ENCODE results near the gene ABCC11.

Gene ABCC11

GRCh38 chr16:48162839-48163410, 84.4 kb downstream of the ABCC11 start:
- DNase-seq (ENCODE audit: low read depth): no peak
- H3K4me3 ChIP-seq (ENCODE audit: low read depth, low read length): no peak overlapping the region
- TF ChIP-seq CTCF (conservative IDR thresholded peaks at IDR 0.05; ENCODE audit: low read depth, low read length): no peak

GRCh38 chr16:48161906-48162305, 85.4 kb downstream of the ABCC11 start:
- no peak for DNase-seq (ENCODE audit: low read depth)
- TF ChIP-seq CTCF (conservative IDR thresholded peaks at IDR 0.05; ENCODE audit: low read depth, low read length): no peak

GRCh38 chr16:48160575-48160974, 86.8 kb downstream of the ABCC11 start:
- DNase-seq (ENCODE audit: low read depth): no peak
- no peak for TF ChIP-seq CTCF (conservative IDR thresholded peaks at IDR 0.05; ENCODE audit: low read depth, low read length)
- no peak overlapping the region for H3K4me3 ChIP-seq (ENCODE audit: low read depth, low read length)

More at GRCh38 chr16:48161906-48162305, 85.4 kb downstream of the ABCC11 start:
- H3K4me3 ChIP-seq (ENCODE audit: low read depth, low read length): no peak overlapping the region

GRCh38 chr16:48158296-48158695, 89.0 kb downstream of the ABCC11 start:
- TF ChIP-seq CTCF (conservative IDR thresholded peaks at IDR 0.05; ENCODE audit: low read depth, low read length): no peak
- DNase-seq (ENCODE audit: low read depth): peak; percentile 62
- H3K4me3 ChIP-seq (ENCODE audit: low read depth, low read length): no peak overlapping the region

GRCh38 chr16:48157794-48158193, 89.5 kb downstream of the ABCC11 start:
- DNase-seq (ENCODE audit: low read depth): no peak
- H3K4me3 ChIP-seq (ENCODE audit: low read depth, low read length): no peak overlapping the region
- TF ChIP-seq CTCF (conservative IDR thresholded peaks at IDR 0.05; ENCODE audit: low read depth, low read length): no peak

GRCh38 chr16:48157302-48157701, 90.0 kb downstream of the ABCC11 start:
- H3K4me3 ChIP-seq (ENCODE audit: low read depth, low read length): no peak overlapping the region
- DNase-seq (ENCODE audit: low read depth): no peak
- no peak for TF ChIP-seq CTCF (conservative IDR thresholded peaks at IDR 0.05; ENCODE audit: low read depth, low read length)

GRCh38 chr16:48156790-48157209, 90.5 kb downstream of the ABCC11 start:
- TF ChIP-seq CTCF (conservative IDR thresholded peaks at IDR 0.05; ENCODE audit: low read depth, low read length): peak; percentile 96
- peak overlapping the region; percentile 26 for H3K4me3 ChIP-seq (ENCODE audit: low read depth, low read length)
- peak; percentile 87 for DNase-seq (ENCODE audit: low read depth)

All from choroid plexus epithelial cell (primary cell).